ENCODE results near the gene CLCN6.

The CLCN6 gene

GRCh38 chr1:11831945-11832725 lies 26.1 kb downstream of the CLCN6 start:
- no peak for FAIRE-seq

GRCh38 chr1:11833497-11833896 lies 27.5 kb downstream of the CLCN6 start:
- FAIRE-seq: no peak

- no peak for FAIRE-seq
Measured at GRCh38 chr1:11833900-11834299, 27.9 kb downstream of the CLCN6 start.

GRCh38 chr1:11835441-11836225 lies 29.6 kb downstream of the CLCN6 start:
- FAIRE-seq: no peak

GRCh38 chr1:11836955-11837766 lies 31.2 kb downstream of the CLCN6 start:
- no peak for FAIRE-seq

GRCh38 chr1:11837767-11838348 lies 31.9 kb downstream of the CLCN6 start:
- no peak for FAIRE-seq

GRCh38 chr1:11838349-11839272 lies 32.6 kb downstream of the CLCN6 start:
- FAIRE-seq: no peak

GRCh38 chr1:11839727-11840705 lies 34.0 kb downstream of the CLCN6 start:
- FAIRE-seq: no peak

- no peak for FAIRE-seq
Measured at GRCh38 chr1:11841245-11842153, 35.5 kb downstream of the CLCN6 start.

GRCh38 chr1:11842154-11843041 lies 36.4 kb downstream of the CLCN6 start:
- no peak for FAIRE-seq

GRCh38 chr1:11845641-11846335 lies 39.8 kb downstream of the CLCN6 start:
- no peak for FAIRE-seq

- no peak for FAIRE-seq
Measured at GRCh38 chr1:11847667-11848372, 41.8 kb downstream of the CLCN6 start, which contains the start of gene NPPA. TSS of gene NPPA (minus strand) at chr1:11847783. CDS start at chr1:11847684, 99 bp downstream.

GRCh38 chr1:11848373-11848700 lies 42.3 kb downstream of the CLCN6 start:
- FAIRE-seq: no peak

GRCh38 chr1:11850156-11850555 lies 44.2 kb downstream of the CLCN6 start:
- FAIRE-seq: no peak

- no peak for FAIRE-seq
Measured at GRCh38 chr1:11851180-11851579, 45.2 kb downstream of the CLCN6 start.

GRCh38 chr1:11854519-11854918 lies 48.5 kb downstream of the CLCN6 start:
- no peak for FAIRE-seq

GRCh38 chr1:11855430-11855829 lies 49.4 kb downstream of the CLCN6 start:
- no peak for FAIRE-seq

All from islet of Langerhans (tissue), 1 donor.